Stimulated activated CD8-positive, alpha-beta memory T cell treated with anti-CD3 and anti-CD28 coated beads, Interleukin-7, amount 100 ng/mL, for 1 hour (primary cell): ENCODE results near the gene ANKRD55.
"Not testable (repeated sequence)": the region's sequence is repeated elsewhere in the genome, so short reads cannot be mapped to it uniquely, and the experiment has no call there.

Experiments
- DNase-seq, 2 donors: peaks; one replicate each; pipeline ENCODE4 v3.0.0-alpha.2; 2020; ENCODE audit warnings: low read depth in 2 of 2

Gene ANKRD55

GRCh38 chr5:56233230-56233629 lies at the start of gene ANKRD55:
TSS of gene ANKRD55 (minus strand) at chr5:56233330. CDS start at chr5:56232913, 417 bp downstream.
- DNase-seq: no peak

GRCh38 chr5:56282216-56282615 lies 49.1 kb upstream of the ANKRD55 start:
- DNase-seq: no peak

- no peak for DNase-seq
Measured at GRCh38 chr5:56281489-56282165, 48.5 kb upstream of the ANKRD55 start.

GRCh38 chr5:56279979-56280378 lies 46.8 kb upstream of the ANKRD55 start:
- no peak for DNase-seq

- DNase-seq: no peak
Measured at GRCh38 chr5:56279291-56279690, 46.2 kb upstream of the ANKRD55 start.

GRCh38 chr5:56278335-56278753 lies 45.2 kb upstream of the ANKRD55 start:
- no peak for DNase-seq

- no peak for DNase-seq
Measured at GRCh38 chr5:56277573-56277972, 44.4 kb upstream of the ANKRD55 start.

GRCh38 chr5:56273376-56273955 lies 40.3 kb upstream of the ANKRD55 start:
- DNase-seq: no peak

- DNase-seq: no peak
Measured at GRCh38 chr5:56272765-56273164, 39.6 kb upstream of the ANKRD55 start.

- DNase-seq: peak; percentile 37 to 58
Measured at GRCh38 chr5:56270568-56271392, 37.6 kb upstream of the ANKRD55 start.

GRCh38 chr5:56270058-56270457 lies 36.9 kb upstream of the ANKRD55 start:
- no peak for DNase-seq

GRCh38 chr5:56269216-56269927 lies 36.2 kb upstream of the ANKRD55 start:
- DNase-seq: no peak

GRCh38 chr5:56268707-56269106 lies 35.6 kb upstream of the ANKRD55 start:
- DNase-seq: not testable (repeated sequence)

- no peak for DNase-seq
Measured at GRCh38 chr5:56267856-56268255, 34.7 kb upstream of the ANKRD55 start.

- no peak for DNase-seq
Measured at GRCh38 chr5:56264417-56265025, 31.4 kb upstream of the ANKRD55 start.

- no peak for DNase-seq
Measured at GRCh38 chr5:56262279-56262678, 29.1 kb upstream of the ANKRD55 start.

- no peak for DNase-seq
Measured at GRCh38 chr5:56259002-56259511, 25.9 kb upstream of the ANKRD55 start.

GRCh38 chr5:56257763-56258529 lies 24.8 kb upstream of the ANKRD55 start:
- DNase-seq: not testable (repeated sequence)

- DNase-seq: no peak
Measured at GRCh38 chr5:56257010-56257409, 23.9 kb upstream of the ANKRD55 start.

GRCh38 chr5:56255502-56255901 lies 22.4 kb upstream of the ANKRD55 start:
- DNase-seq: no peak

- DNase-seq: no peak
Measured at GRCh38 chr5:56253924-56254323, 20.8 kb upstream of the ANKRD55 start.
